ENCODE data around the gene CACNA1B. TPM values are rescaled to one million over a fixed set of nuclear protein-coding genes. Genes with fewer than 3 reads are reported as not detected.

The CACNA1B gene
- total and polyA plus RNA-seq, 2 of the 13 experiments (the other 11 are each of a cell fraction or from before 2014, with no cell fraction given) = under 0.01 to 0.04 TPM

GRCh38 chr9:138111607-138112006 lies 234.0 kb downstream of the CACNA1B start:
- intact Hi-C loops (cut with micrococcal nuclease; ENCODE audit: unreplicated experiment) = no loop called here
- Histone ChIP-seq H3K36me3 (replicated peaks in 1 of 2; ENCODE audit: control insufficient read depth in 1 of 2, insufficient read depth in 2 of 2, low read length in 2 of 2) (no peaks in the 10 kb centered on the region), H3K4me1 (ENCODE audit: insufficient read depth, low read length) (no peaks in the 10 kb centered on the region), H3K27me3 (ENCODE audit: control insufficient read depth in 1 of 2, insufficient read depth in 2 of 2, low read length in 2 of 2) (peaks cover 3 to 30% of the 10 kb centered on the region in 2 experiments; a peak in 3 of 5 replicates), H3K9ac (ENCODE audit: insufficient read depth, low read depth, low read length) (no peak overlapping the region), H3K9me3 (ENCODE audit: low read length) (no peaks in the 10 kb centered on the region), H2AFZ (ENCODE audit: low read length) (no peak overlapping the region), H3K79me2 (ENCODE audit: insufficient read depth, low read length) (no peaks in the 10 kb centered on the region), H3K27ac (ENCODE audit: extremely low read length, insufficient read depth, low read length) (no peak overlapping the region), H4K20me1 (ENCODE audit: insufficient read depth, low read length) (0 out of 2 replicates have a peak, but pooled peaks cover under 1% of the 10 kb centered on the region), H3K4me3 (replicated peaks in 1 of 3; ENCODE audit: insufficient read depth in 1 of 3, low read depth in 2 of 3, low read length in 3 of 3) (no peak overlapping the region), H3K4me2 (ENCODE audit: low read depth, low read length) (no peak overlapping the region)
- BruUV-seq (replicated peaks) = no TSS peak
- no peak for ATAC-seq
- FAIRE-seq = no peak
- ChIA-PET CTCF (ENCODE audit: low intra/inter-chr PET ratio, low total read pairs) (no interaction called here), POLR2A (no interaction called here)
- in situ Hi-C loops (cut with HindIII; ENCODE audit: extremely low pct_ligation_motif_present, low pct_unique_long_range_greater_than_20kb) = no loop called here
- no peak for DNase-seq (ENCODE audit: low spot score)
- 6% methylated on average over 9 of the region's 9 CpGs for WGBS (ENCODE audit: low lambda C conversion rate)
- TF ChIP-seq ZMAT5 (CRISPR knock-in tag; IDR thresholded peaks at IDR 0.05; ENCODE audit: borderline replicate concordance, low read depth) = no peak

DNA sequence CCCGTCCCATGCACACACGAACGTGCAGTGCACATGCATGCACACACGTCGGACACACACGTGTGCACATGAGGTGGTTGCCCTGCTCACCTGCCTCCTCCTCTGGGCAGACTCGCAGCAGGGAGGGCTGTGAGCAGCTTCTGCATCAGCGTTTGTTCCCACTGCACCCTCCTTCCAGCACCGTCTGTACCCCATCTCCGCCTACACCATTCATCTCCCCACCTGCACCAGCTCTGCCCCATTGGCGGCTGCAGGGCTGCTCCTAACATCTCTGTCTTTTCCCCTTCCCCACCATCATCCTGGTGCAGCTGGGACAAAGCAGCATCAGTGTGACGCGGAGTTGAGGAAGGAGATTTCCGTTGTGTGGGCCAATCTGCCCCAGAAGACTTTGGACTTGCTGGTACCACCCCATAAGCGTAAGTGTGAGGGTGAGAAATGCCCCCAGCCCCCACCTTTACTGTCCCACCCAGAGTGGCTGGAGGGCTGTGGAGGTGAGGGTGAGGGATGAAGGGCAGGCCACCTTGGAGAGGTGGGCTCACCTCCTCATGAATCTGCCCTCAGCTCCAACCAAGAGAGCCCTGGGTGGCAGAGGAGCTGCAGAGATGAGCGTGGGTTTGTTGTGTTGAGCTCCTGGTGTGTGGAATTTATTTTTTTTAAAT lies 234.6 kb downstream of the CACNA1B start:
- Histone ChIP-seq H2AFZ (ENCODE audit: low read length) (no peak overlapping the region), H3K79me2 (ENCODE audit: insufficient read depth, low read length) (no peaks in the 10 kb centered on the region), H3K9me3 (ENCODE audit: low read length) (no peaks in the 10 kb centered on the region), H3K4me3 (replicated peaks in 1 of 3; ENCODE audit: insufficient read depth in 1 of 3, low read depth in 2 of 3, low read length in 3 of 3) (no peak overlapping the region), H4K20me1 (ENCODE audit: insufficient read depth, low read length) (0 out of 2 replicates have a peak, but pooled peaks cover 2% of the 10 kb centered on the region), H3K4me1 (ENCODE audit: insufficient read depth, low read length) (no peaks in the 10 kb centered on the region), H3K4me2 (ENCODE audit: low read depth, low read length) (no peak overlapping the region), H3K27ac (ENCODE audit: extremely low read length, insufficient read depth, low read length) (no peak overlapping the region), H3K9ac (ENCODE audit: insufficient read depth, low read depth, low read length) (no peak overlapping the region), H3K27me3 (ENCODE audit: control insufficient read depth in 1 of 2, insufficient read depth in 2 of 2, low read length in 2 of 2) (peaks cover 3 to 36% of the 10 kb centered on the region in 2 experiments; a peak in 3 of 5 replicates), H3K36me3 (replicated peaks in 1 of 2; ENCODE audit: control insufficient read depth in 1 of 2, insufficient read depth in 2 of 2, low read length in 2 of 2) (no peaks in the 10 kb centered on the region)
- TF ChIP-seq RNF2 (conservative IDR thresholded peaks at IDR 0.05; ENCODE audit: low read depth) = no peak
- TF ChIP-seq, protein P1, sequence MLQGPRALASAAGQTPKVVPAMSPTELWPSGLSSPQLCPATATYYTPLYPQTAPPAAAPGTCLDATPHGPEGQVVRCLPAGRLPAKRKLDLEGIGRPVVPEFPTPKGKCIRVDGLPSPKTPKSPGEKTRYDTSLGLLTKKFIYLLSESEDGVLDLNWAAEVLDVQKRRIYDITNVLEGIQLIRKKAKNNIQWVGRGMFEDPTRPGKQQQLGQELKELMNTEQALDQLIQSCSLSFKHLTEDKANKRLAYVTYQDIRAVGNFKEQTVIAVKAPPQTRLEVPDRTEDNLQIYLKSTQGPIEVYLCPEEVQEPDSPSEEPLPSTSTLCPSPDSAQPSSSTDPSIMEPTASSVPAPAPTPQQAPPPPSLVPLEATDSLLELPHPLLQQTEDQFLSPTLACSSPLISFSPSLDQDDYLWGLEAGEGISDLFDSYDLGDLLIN (CRISPR knock-in tag; IDR thresholded peaks at IDR 0.05; ENCODE audit: borderline replicate concordance) = no peak
- TF ChIP-seq GATAD1 (CRISPR knock-in tag; IDR thresholded peaks at IDR 0.05) = no peak
- no peak for TF ChIP-seq JUN (CRISPR knock-in tag; IDR thresholded peaks at IDR 0.05)
- TF ChIP-seq MAFK (conservative IDR thresholded peaks at IDR 0.05 in 1 of 2, IDR thresholded peaks at IDR 0.05 in 1 of 2; ENCODE audit: low read length in 2 of 2) = no peak
- TF ChIP-seq TMF1 (CRISPR knock-in tag; IDR thresholded peaks at IDR 0.05; ENCODE audit: low read depth) = no peak
- TF ChIP-seq ZNF747 (CRISPR knock-in tag; IDR thresholded peaks at IDR 0.05; ENCODE audit: borderline replicate concordance) = no peak
- TF ChIP-seq RARA (CRISPR knock-in tag; IDR thresholded peaks at IDR 0.05) = no peak
- 24% methylated on average over 16 of the region's 16 CpGs for WGBS (ENCODE audit: low lambda C conversion rate)
- no TSS peak for BruUV-seq (replicated peaks)
- CTCF ChIA-PET (ENCODE audit: low intra/inter-chr PET ratio, low total read pairs) = no interaction called here
- DNase-seq (ENCODE audit: low spot score) (no peak), ATAC-seq (no peak), FAIRE-seq (no peak)
- intact Hi-C loops (cut with micrococcal nuclease; ENCODE audit: unreplicated experiment) = no loop called here
- POLR2A ChIA-PET = no interaction called here
- in situ Hi-C loops (cut with HindIII; ENCODE audit: extremely low pct_ligation_motif_present, low pct_unique_long_range_greater_than_20kb) = no loop called here

Measured in HepG2 (cell line).